ENCODE results near the gene CBX5. TPM values are rescaled to one million over a fixed set of nuclear protein-coding genes. Genes with fewer than 3 reads are reported as not detected.
A peak's percentile ranks its signal among the peaks of the same experiment; 100 is the strongest.

Gene CBX5
- total and polyA plus RNA-seq, 9 of the 15 experiments (the other 6 are each of a cell fraction or from before 2014, with no cell fraction given), result 32.6 to 102 (median 59.2) TPM

DNA sequence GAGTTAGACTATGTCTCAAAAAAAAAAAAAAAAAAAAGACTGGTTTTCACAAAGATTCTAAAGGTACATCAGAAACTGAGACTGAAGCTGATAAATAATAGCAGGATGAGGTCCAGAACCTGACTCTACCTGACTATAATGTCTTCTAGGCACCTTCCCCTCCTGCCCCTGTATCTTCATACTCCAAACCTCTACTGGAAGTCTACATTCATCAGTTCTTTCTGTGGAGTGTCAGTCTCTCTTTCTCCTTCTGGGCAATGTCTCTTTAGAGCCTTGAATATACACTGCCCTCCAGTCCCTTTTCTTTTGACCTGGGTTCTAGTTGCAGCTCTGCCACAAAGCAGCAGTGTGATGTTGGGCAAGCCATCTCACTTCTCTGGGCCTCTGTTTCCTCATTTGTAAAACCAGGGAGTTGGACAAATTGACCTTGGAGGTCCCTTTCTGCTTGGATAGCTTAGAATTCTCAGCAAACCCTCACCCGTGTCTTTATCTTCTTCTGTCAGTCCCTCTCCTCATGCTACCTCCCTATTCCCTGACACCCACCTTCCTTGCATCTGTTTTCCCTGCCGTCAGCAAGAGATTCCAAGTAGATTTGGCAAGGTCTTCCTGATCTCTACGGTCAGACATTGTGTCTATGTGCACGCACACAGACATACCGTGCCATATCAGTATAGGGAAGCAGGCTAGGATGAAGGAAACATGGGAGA lies 16.6 kb upstream of the CBX5 start (continued):
- TF ChIP-seq, protein P1, sequence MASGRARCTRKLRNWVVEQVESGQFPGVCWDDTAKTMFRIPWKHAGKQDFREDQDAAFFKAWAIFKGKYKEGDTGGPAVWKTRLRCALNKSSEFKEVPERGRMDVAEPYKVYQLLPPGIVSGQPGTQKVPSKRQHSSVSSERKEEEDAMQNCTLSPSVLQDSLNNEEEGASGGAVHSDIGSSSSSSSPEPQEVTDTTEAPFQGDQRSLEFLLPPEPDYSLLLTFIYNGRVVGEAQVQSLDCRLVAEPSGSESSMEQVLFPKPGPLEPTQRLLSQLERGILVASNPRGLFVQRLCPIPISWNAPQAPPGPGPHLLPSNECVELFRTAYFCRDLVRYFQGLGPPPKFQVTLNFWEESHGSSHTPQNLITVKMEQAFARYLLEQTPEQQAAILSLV (tag; IDR thresholded peaks at IDR 0.05), result no peak
- TF ChIP-seq TARDBP (IDR thresholded peaks at IDR 0.05), result no peak
- TF ChIP-seq MAFG (tag; conservative IDR thresholded peaks at IDR 0.05), result no peak
- TF ChIP-seq MEF2A (IDR thresholded peaks at IDR 0.05; ENCODE audit: control insufficient read depth, low read depth, low read length), result no peak
- TF ChIP-seq NELFE (IDR thresholded peaks at IDR 0.05; ENCODE audit: insufficient read depth, insufficient read length), result no peak
- no peak for TF ChIP-seq ZNF778 (CRISPR knock-in tag; IDR thresholded peaks at IDR 0.05)
- no peak for TF ChIP-seq POLR2H (tag; IDR thresholded peaks at IDR 0.05; ENCODE audit: low read depth)
- 0 out of 2 replicates have a peak, but pooled peaks have one; percentile 17 for TF ChIP-seq MIER1 (IDR thresholded peaks at IDR 0.05; ENCODE audit: low read depth)
- no peak for TF ChIP-seq NCOA6 (IDR thresholded peaks at IDR 0.05)
- TF ChIP-seq ARID4B (CRISPR knock-in tag; IDR thresholded peaks at IDR 0.05), result peak; percentile 79
- peak; percentile 49; the same call in 1 of the 2 replicates for TF ChIP-seq MTA1 (IDR thresholded peaks at IDR 0.05; ENCODE audit: borderline replicate concordance)
- TF ChIP-seq ZNF586 (CRISPR knock-in tag; conservative IDR thresholded peaks at IDR 0.05), result no peak
- TF ChIP-seq CHD1 (IDR thresholded peaks at IDR 0.05; ENCODE audit: low read length), result no peak
- TF ChIP-seq NCOA1 (IDR thresholded peaks at IDR 0.05; ENCODE audit: low read depth), result no peak
- TF ChIP-seq, protein P2, sequence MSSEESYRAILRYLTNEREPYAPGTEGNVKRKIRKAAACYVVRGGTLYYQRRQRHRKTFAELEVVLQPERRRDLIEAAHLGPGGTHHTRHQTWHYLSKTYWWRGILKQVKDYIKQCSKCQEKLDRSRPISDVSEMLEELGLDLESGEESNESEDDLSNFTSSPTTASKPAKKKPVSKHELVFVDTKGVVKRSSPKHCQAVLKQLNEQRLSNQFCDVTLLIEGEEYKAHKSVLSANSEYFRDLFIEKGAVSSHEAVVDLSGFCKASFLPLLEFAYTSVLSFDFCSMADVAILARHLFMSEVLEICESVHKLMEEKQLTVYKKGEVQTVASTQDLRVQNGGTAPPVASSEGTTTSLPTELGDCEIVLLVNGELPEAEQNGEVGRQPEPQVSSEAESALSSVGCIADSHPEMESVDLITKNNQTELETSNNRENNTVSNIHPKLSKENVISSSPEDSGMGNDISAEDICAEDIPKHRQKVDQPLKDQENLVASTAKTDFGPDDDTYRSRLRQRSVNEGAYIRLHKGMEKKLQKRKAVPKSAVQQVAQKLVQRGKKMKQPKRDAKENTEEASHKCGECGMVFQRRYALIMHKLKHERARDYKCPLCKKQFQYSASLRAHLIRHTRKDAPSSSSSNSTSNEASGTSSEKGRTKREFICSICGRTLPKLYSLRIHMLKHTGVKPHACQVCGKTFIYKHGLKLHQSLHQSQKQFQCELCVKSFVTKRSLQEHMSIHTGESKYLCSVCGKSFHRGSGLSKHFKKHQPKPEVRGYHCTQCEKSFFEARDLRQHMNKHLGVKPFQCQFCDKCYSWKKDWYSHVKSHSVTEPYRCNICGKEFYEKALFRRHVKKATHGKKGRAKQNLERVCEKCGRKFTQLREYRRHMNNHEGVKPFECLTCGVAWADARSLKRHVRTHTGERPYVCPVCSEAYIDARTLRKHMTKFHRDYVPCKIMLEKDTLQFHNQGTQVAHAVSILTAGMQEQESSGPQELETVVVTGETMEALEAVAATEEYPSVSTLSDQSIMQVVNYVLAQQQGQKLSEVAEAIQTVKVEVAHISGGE (CRISPR knock-in tag; IDR thresholded peaks at IDR 0.05), result no peak; a peak in 1 of 6 replicates
